Endothelial cell of umbilical vein (primary cell): ENCODE data around the gene ADGRL3.

ENCODE experiments used
- POLR2A ChIP-seq: IDR thresholded peaks from 2 replicates; pipeline ENCODE4 v1.6.1; 2012; ENCODE audit warnings: low read depth, mild to moderate bottlenecking, control low read depth, low read length
- POLR2AphosphoS5 ChIP-seq: IDR thresholded peaks from 2 replicates; pipeline ENCODE4 v1.6.1; 2012; ENCODE audit warnings: low read depth, mild to moderate bottlenecking, control low read depth, low read length, moderate library complexity; ENCODE audit not compliant: insufficient read depth
- TF ChIP-seq, protein P1 (sequence below), 2 donors: IDR thresholded peaks; 1 replicate in 1 of 2; 2 replicates in 1 of 2; pipeline ENCODE4 v1.5.1; 2011; ENCODE audit warnings: low read length in 2 of 2, mild to moderate bottlenecking in 2 of 2, moderate library complexity in 2 of 2, control low read depth in 1 of 2, inconsistent platforms in 1 of 2, low read depth in 1 of 2; ENCODE audit not compliant: insufficient read depth in 1 of 2; ENCODE audit errors: extremely low read depth in 1 of 2

GRCh38 chr4:61400439-61401038 is 200.4 kb downstream of the ADGRL3 start:
- no peak for TF ChIP-seq POLR2AphosphoS5
- TF ChIP-seq, protein P1, sequence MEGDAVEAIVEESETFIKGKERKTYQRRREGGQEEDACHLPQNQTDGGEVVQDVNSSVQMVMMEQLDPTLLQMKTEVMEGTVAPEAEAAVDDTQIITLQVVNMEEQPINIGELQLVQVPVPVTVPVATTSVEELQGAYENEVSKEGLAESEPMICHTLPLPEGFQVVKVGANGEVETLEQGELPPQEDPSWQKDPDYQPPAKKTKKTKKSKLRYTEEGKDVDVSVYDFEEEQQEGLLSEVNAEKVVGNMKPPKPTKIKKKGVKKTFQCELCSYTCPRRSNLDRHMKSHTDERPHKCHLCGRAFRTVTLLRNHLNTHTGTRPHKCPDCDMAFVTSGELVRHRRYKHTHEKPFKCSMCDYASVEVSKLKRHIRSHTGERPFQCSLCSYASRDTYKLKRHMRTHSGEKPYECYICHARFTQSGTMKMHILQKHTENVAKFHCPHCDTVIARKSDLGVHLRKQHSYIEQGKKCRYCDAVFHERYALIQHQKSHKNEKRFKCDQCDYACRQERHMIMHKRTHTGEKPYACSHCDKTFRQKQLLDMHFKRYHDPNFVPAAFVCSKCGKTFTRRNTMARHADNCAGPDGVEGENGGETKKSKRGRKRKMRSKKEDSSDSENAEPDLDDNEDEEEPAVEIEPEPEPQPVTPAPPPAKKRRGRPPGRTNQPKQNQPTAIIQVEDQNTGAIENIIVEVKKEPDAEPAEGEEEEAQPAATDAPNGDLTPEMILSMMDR (IDR thresholded peaks at IDR 0.05; ENCODE audit: extremely low read depth in 1 of 2, insufficient read depth in 1 of 2, low read depth in 1 of 2, low read length in 2 of 2) = no peak
- no peak for TF ChIP-seq POLR2A
